ENCODE measurements around the gene PLCG2. TPM values are rescaled to one million over a fixed set of nuclear protein-coding genes. Genes with fewer than 3 reads are reported as not detected.

Gene PLCG2
- total RNA-seq, 2 experiments from 2014 or later = 8.3 to 10.6 TPM

DNA sequence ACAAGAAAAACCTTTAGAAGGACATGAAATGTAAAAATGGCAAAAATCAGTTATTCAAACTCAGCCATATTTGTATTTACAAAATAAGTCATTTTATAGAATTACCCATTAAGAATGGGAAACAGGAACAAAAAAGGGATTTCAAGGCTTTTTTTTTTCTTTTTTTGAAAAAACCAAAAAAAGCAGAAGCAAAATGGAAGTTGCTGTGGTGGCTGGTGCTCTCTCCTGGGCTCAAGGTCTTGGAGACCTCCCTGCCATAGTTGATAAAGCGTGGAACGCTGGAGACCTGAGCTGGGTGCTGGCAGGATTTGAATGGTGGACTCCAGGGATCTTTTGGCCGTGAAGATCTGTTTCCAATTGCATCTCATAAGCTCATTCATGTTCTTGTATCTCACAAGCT lies 3.1 kb downstream of the PLCG2 start:
- no peaks in the 10 kb centered on the region for H3K9me3 Mint-ChIP-seq
- POLR2A ChIA-PET = interaction anchor here (0.7 kb wide), 1 partner anchor 29 kb away, joined by 6 read pairs; no protein-coding TSS in a partner anchor
- H3K27ac Mint-ChIP-seq = no peak overlapping the region
- CTCF ChIA-PET = no interaction called here
- peaks cover 10% of the 10 kb centered on the region for H3K4me1 Mint-ChIP-seq (ENCODE audit: low read depth)
- H3K27me3 Mint-ChIP-seq = peaks cover 36% of the 10 kb centered on the region
- H3K4me3 Mint-ChIP-seq = no peak overlapping the region
- no peak for DNase-seq
- no peaks in the 10 kb centered on the region for H3K36me3 Mint-ChIP-seq
- intact Hi-C loops (cut with micrococcal nuclease) = no loop called here

DNA sequence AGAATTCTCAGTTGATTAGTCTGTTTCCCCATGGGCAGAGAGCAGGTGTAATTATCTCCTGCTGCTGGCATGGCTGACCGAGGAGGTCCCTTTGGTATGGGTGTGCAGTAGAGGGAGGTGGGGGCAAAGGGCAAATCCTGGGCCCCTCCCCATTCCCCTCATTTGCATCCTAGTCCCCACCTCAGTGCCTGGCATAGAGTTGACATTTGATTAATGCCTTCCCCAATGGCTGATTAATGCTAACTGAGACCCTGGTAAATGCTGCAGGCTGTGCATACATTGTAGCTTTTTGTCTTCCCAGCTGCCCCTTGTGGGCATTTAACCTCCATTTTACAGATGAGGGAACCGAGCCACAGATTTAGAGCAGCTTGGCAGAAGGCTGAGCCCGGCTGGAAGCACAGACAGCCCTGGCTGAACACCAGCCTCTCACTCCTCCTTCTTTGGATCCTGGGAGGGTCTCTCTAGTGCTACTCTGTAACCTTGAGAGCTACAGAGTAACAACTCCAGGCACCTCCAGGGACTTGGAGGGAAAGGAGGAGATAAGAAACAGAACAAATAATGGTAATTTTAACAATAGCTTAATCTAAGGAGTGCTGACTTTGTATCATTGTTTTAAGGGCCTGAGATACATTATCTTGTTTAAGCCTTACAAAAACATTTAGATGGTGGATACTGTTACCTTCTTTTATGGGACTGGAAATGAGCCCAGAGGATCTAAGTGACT lies 5.1 kb downstream of the PLCG2 start:
- no peak overlapping the region for H3K27ac Mint-ChIP-seq
- DNase-seq = no peak
- peaks cover 29% of the 10 kb centered on the region for H3K27me3 Mint-ChIP-seq
- ChIA-PET CTCF (no interaction called here), POLR2A (no interaction called here)
- H3K36me3 Mint-ChIP-seq = no peaks in the 10 kb centered on the region
- intact Hi-C loops (cut with micrococcal nuclease) = no loop called here
- no peak overlapping the region for H3K4me3 Mint-ChIP-seq
- peaks cover 5% of the 10 kb centered on the region for H3K4me1 Mint-ChIP-seq (ENCODE audit: low read depth)
- H3K9me3 Mint-ChIP-seq = no peaks in the 10 kb centered on the region

DNA sequence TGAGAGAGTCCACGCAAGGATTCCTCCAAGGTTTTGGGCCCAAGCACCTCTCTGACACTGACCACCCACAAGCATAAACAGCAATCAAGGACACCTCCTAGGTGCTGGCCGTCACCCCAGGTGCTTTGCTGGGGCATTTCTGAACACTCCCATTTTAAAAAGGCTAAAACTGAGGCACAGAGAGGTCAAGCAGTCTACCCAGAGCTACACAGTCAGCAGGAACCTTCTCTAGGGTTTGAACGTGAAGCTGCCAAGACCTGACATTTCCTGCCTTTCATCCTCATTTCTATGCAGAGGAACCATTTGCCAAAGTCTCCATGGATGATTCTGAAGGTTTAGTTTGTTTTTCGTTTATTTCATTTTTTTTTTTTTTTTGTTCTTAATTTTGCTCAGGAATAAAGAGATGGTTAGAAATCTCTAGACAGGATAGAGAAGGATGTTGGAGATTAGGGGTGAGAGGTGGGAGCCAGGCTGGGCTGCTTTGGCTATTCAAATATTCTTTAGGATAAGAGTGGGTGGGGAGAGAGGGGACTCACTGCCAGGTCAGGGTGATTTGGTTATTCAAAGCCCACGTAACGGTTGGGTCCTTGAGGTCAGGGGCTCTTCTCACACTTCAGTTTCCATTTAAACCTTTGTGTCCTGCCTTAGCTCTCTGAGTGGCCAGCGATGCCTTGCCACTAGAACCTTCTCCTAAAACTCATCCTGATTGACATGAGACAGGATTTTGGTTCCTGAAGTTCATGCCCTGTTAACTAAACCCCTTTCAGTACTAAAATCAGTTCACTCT lies 6.2 kb downstream of the PLCG2 start:
- Mint-ChIP-seq H3K27me3 (peaks cover 22% of the 10 kb centered on the region), H3K4me3 (no peak overlapping the region), H3K9me3 (no peaks in the 10 kb centered on the region), H3K36me3 (no peaks in the 10 kb centered on the region), H3K27ac (no peak overlapping the region), H3K4me1 (ENCODE audit: low read depth) (no peaks in the 10 kb centered on the region)
- no peak for DNase-seq
- intact Hi-C loops (cut with micrococcal nuclease) = no loop called here
- ChIA-PET POLR2A (no interaction called here), CTCF (interaction anchor here (0.6 kb wide), 1 partner anchor 580 kb away, joined by 3 read pairs; no protein-coding TSS in a partner anchor)

DNA sequence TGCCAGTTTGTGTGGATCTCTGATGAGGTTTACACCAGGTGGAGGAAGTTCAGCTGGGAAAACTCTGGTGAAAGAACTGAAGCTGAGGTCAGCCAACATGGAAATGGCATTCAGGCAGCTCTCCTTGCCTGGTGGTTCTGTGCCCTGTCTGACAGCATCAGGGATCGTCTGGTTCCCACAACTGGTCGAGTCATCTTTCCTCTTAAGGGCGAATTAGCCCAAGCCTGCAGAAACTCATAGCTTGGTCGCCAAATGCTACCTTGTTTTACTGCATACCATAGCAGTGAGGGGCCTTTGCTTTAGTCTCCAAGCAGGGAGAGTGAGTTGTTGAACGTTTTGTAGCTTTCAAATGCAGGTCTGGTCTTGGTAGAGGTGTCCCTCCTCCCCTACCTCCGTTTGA lies 7.2 kb downstream of the PLCG2 start:
- Mint-ChIP-seq H3K27ac (no peak overlapping the region), H3K9me3 (no peaks in the 10 kb centered on the region), H3K36me3 (no peaks in the 10 kb centered on the region), H3K27me3 (peaks cover 12% of the 10 kb centered on the region), H3K4me3 (no peak overlapping the region), H3K4me1 (ENCODE audit: low read depth) (no peaks in the 10 kb centered on the region)
- intact Hi-C loops (cut with micrococcal nuclease) = no loop called here
- CTCF ChIA-PET = no interaction called here
- DNase-seq = no peak
- POLR2A ChIA-PET = no interaction called here

DNA sequence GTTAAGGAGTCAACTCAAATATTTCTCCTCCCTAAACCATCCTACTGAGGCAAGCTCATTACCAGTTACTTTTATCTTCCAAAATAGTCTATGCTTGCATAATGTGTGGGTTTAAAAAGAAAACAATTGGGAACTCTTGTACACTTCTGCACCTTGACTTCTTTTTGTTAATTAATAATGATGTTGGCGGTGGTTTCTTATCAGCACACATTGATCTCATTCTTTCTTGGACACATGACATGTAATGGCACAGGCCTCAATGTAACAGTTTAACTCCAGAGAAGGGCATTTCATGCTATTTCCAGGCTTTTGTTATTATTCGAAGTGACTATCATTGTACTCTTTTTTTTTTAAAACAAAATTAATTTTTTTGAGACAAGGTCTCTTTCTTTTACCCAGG lies 7.8 kb downstream of the PLCG2 start:
- DNase-seq = no peak
- ChIA-PET CTCF (no interaction called here), POLR2A (no interaction called here)
- intact Hi-C loops (cut with micrococcal nuclease) = no loop called here
- H3K27me3 Mint-ChIP-seq = peaks cover 9% of the 10 kb centered on the region
- H3K27ac Mint-ChIP-seq = no peak overlapping the region
- no peaks in the 10 kb centered on the region for H3K9me3 Mint-ChIP-seq
- no peaks in the 10 kb centered on the region for H3K36me3 Mint-ChIP-seq
- H3K4me3 Mint-ChIP-seq = no peak overlapping the region
- no peaks in the 10 kb centered on the region for H3K4me1 Mint-ChIP-seq (ENCODE audit: low read depth)

DNA sequence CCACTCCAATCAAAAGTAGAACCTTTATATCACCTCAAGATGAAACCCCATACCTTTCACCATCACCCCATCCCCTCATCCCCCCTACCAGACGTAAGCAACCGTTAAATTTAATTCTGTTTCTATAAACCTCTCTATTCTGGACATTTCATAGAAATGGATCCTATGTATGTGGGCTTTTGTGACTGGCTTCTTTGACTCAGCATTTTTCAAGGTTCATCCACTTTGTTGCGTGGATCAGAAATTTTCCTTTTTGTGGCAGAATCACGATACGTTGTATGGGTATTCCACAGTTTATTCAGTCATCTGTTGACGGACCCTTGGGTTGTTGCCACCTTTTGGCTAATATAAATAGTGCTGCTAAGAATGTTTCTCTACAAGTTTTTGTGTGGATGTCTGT lies 8.6 kb downstream of the PLCG2 start:
- Mint-ChIP-seq H3K27me3 (peaks cover 5% of the 10 kb centered on the region), H3K4me1 (ENCODE audit: low read depth) (no peaks in the 10 kb centered on the region), H3K4me3 (no peak overlapping the region), H3K9me3 (no peaks in the 10 kb centered on the region), H3K36me3 (no peaks in the 10 kb centered on the region), H3K27ac (no peak overlapping the region)
- CTCF ChIA-PET = no interaction called here
- no peak for DNase-seq
- intact Hi-C loops (cut with micrococcal nuclease) = no loop called here
- POLR2A ChIA-PET = no interaction called here

DNA sequence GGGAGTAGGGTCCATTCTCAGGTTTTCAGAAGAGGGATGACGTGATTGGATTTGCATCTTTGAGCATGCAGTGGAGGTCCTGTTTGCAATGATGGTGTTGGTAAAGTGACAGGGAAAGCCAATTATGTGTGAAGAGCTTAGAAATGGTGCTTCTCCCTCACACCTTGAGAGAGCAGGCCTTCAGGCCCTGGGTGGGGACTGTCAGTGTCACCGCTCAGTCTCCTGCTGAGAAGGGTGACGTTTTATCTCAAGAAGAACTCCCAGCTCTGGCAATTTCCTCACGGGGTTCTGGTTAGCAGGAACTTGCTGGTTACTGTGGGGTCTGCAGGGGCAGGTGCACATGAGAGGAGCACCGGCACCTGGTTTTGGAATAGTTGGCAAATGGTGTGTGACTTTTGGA lies 11.2 kb downstream of the PLCG2 start:
- Mint-ChIP-seq H3K27me3 (peaks cover 2% of the 10 kb centered on the region), H3K4me1 (ENCODE audit: low read depth) (no peaks in the 10 kb centered on the region), H3K4me3 (no peak overlapping the region), H3K36me3 (no peaks in the 10 kb centered on the region), H3K27ac (no peak overlapping the region), H3K9me3 (no peaks in the 10 kb centered on the region)
- no peak for DNase-seq
- ChIA-PET POLR2A (no interaction called here), CTCF (no interaction called here)
- intact Hi-C loops (cut with micrococcal nuclease) = no loop called here

DNA sequence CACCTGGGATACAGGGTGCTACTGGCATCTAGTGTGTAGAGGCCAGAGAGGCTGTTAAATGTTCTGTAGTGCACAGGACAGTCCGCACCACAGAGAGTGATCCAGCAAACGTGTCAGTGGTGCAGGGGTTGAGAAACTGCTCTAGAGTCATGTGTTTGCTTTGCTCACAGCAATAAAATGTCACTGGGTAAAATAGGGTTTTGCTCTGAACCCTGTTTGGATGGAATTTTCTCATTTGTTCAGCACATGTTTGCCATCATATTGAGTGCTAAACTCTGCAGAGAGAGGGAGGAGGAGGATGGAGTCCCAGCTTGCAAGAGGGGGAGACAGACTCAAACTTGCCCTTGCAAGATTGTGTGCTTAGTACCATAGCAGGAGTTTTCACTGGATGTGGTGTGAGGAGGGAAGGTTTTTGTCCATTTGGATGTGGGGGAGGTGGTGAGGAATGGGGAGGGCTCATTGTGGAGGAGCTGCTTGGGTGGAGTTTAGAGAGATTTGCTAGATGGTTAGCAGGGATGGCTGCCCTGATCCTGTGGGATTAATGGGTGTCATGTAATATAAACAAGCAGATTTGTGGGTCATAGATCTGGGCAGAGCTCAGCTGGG lies 11.8 kb downstream of the PLCG2 start:
- no peaks in the 10 kb centered on the region for H3K4me1 Mint-ChIP-seq (ENCODE audit: low read depth)
- POLR2A ChIA-PET = no interaction called here
- H3K27ac Mint-ChIP-seq = no peak overlapping the region
- CTCF ChIA-PET = no interaction called here
- H3K9me3 Mint-ChIP-seq = no peaks in the 10 kb centered on the region
- no peak overlapping the region for H3K4me3 Mint-ChIP-seq
- no peaks in the 10 kb centered on the region for H3K36me3 Mint-ChIP-seq
- no peak for DNase-seq
- H3K27me3 Mint-ChIP-seq = peaks cover 2% of the 10 kb centered on the region
- intact Hi-C loops (cut with micrococcal nuclease) = no loop called here

DNA sequence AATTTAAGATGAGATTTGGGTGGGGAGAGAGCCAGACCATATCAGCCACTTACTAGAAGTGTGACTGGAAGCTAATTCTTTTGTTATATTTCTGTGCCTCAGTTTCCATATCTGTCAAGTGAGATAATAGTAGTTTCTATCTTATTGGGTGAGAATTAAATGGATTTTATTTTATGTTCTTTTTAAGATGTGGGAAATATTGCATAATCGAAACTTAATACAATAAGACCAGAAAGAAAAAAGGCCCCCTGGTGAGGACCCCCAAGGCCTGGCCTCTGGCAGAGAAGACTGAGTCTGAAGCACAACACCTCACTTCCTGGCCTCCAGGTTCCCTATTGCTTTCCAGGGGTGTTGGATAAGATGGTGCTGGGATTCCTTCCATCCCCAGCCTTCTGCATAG lies 13.7 kb downstream of the PLCG2 start:
- Mint-ChIP-seq H3K27ac (no peak overlapping the region), H3K9me3 (no peaks in the 10 kb centered on the region), H3K27me3 (peaks cover 2% of the 10 kb centered on the region), H3K4me1 (ENCODE audit: low read depth) (peaks cover 10% of the 10 kb centered on the region), H3K4me3 (no peak overlapping the region), H3K36me3 (no peaks in the 10 kb centered on the region)
- intact Hi-C loops (cut with micrococcal nuclease) = no loop called here
- POLR2A ChIA-PET = no interaction called here
- CTCF ChIA-PET = no interaction called here
- no peak for DNase-seq

DNA sequence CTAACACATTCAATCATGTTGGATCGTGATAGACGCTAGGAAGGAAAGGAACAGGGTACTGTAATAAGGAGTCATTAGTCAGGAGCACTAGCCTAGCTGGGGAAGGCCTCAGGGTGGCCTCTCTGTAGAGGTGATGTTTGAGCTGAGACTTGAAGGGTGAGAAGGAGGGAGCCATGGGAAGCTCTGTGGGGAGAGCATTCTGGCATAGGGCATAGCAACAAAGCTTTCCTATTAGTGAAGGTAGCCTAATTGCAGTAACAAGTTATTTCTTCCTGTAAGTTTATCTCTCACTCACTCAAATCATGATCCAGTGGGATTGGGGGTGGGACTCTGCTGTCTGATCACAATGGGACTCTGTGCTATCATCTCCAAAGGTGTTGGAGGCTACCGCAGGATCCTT lies 16.1 kb downstream of the PLCG2 start:
- no peaks in the 10 kb centered on the region for H3K9me3 Mint-ChIP-seq
- H3K4me1 Mint-ChIP-seq (ENCODE audit: low read depth) = peaks cover 24% of the 10 kb centered on the region
- DNase-seq = no peak
- POLR2A ChIA-PET = no interaction called here
- CTCF ChIA-PET = no interaction called here
- intact Hi-C loops (cut with micrococcal nuclease) = loop anchor here (5.0 kb wide), 1 partner anchor 42 kb away; no protein-coding TSS in a partner anchor
- H3K36me3 Mint-ChIP-seq = no peaks in the 10 kb centered on the region
- no peak overlapping the region for H3K27ac Mint-ChIP-seq
- H3K27me3 Mint-ChIP-seq = peaks cover 2% of the 10 kb centered on the region
- no peak overlapping the region for H3K4me3 Mint-ChIP-seq

DNA sequence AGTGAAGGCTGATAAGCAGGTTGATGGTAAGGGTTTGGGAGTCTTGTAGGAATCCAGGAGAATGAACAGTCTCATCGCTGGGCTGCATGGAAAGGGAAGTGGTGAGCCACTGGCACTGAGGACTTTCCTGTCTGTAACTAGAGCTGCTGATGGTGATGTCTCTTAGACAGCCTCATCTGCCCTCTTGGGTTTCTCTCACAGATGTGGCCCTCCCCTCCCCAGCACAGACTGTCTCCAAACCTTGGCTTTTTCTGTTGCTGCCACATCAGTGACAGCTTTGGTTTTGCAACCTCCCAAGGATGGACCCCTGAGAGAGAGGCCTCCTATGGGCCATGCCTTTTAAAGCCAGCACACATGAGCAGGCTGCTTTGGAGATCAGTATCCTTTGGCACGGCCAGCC lies 16.9 kb downstream of the PLCG2 start:
- no peaks in the 10 kb centered on the region for H3K9me3 Mint-ChIP-seq
- intact Hi-C loops (cut with micrococcal nuclease) = loop anchor here (5.0 kb wide), 1 partner anchor 41 kb away; no protein-coding TSS in a partner anchor
- no peak for DNase-seq
- H3K4me3 Mint-ChIP-seq = no peak overlapping the region
- peaks cover 2% of the 10 kb centered on the region for H3K27me3 Mint-ChIP-seq
- POLR2A ChIA-PET = no interaction called here
- CTCF ChIA-PET = no interaction called here
- H3K36me3 Mint-ChIP-seq = no peaks in the 10 kb centered on the region
- H3K4me1 Mint-ChIP-seq (ENCODE audit: low read depth) = peaks cover 24% of the 10 kb centered on the region
- no peak overlapping the region for H3K27ac Mint-ChIP-seq

DNA sequence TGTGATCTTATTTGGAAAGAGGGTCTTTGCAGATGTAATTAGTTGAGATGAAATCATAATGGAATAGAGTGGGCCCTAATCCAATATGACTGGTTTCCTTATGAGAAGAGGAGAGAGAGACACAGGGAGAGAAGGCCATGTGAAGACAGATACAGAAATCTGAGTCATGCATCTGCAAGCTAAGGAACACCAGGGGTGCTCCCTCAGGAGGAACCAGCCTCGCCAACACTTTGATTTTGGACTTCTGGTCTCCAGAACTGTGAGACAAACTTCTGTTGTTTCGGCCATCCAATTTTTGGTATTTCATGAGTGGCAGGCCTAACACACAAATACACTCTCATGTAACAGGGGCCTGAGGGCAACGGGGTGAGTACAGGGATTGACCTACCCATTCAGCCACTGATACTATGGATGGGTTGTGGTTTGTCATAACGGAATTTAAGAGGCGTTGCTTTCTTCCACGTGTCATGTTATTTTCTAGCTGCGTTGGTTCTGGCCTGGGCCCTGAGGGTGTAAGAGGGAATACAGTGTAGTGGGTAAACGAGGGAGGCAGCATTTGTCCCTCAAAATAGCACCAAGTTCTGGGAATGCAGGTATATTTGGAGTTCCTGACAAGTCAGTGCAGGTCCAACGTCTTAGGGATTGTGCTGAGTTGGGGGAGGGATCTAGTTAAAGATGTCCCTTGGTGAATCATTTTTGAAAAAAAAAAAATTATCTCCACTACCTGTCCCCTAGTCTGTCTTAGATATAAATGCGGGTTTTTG lies 17.7 kb downstream of the PLCG2 start:
- intact Hi-C loops (cut with micrococcal nuclease) = loop anchor here (5.0 kb wide), 1 partner anchor 41 kb away; no protein-coding TSS in a partner anchor
- POLR2A ChIA-PET = no interaction called here
- Mint-ChIP-seq H3K9me3 (no peaks in the 10 kb centered on the region), H3K27me3 (peaks cover 2% of the 10 kb centered on the region), H3K27ac (no peak overlapping the region), H3K4me3 (no peak overlapping the region), H3K36me3 (no peaks in the 10 kb centered on the region), H3K4me1 (ENCODE audit: low read depth) (peaks cover 24% of the 10 kb centered on the region)
- DNase-seq = no peak
- CTCF ChIA-PET = no interaction called here
